NCI-H524 treated with DMSO at 0.1 percent for 48 hours (cell line): ENCODE measurements around the gene GALNTL6.

Experiments used
- DNase-seq: peaks from one replicate; lab custom pipeline; 2025; lab: John Stamatoyannopoulos, UW

The GALNTL6 gene

DNA sequence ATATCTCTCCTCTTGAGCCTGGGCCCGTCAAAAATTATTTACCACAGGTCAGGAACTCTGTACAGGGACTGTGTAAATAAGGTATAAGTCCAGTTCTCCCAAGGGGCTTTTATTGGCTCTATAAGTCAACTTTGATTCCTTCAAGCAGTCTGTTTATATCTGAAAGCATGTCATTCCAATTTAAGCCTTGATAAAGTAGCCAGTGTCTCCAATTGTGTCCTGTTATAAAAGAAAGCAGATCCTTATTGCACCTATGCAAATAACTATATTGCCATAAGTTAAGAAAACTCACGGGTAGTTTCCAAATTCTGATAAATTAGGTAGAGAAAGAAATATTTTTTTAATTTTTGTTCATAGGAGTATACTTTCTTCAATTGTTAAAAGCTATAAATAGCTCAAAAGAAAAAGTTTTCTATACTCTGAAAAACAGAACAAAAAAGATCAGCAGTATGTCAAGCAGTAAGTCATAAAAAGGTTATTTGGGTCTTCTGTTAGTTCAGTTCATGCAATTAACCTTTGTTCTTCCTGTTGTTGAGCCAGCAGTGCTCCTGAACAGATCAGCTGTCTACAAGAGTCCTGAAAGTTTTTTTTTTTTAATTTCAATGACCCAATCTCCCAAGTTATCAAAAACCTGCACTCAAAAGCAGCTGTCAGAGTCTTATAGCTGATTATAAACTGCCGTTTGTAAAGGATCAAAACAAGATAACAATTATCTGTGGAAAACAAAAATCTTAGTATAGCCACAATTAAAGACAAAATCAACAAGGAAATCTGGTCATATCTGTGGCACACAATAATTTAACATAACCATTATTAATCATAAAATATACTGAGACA, 1177.0 kb downstream of the GALNTL6 start:
- no peak for DNase-seq

DNA sequence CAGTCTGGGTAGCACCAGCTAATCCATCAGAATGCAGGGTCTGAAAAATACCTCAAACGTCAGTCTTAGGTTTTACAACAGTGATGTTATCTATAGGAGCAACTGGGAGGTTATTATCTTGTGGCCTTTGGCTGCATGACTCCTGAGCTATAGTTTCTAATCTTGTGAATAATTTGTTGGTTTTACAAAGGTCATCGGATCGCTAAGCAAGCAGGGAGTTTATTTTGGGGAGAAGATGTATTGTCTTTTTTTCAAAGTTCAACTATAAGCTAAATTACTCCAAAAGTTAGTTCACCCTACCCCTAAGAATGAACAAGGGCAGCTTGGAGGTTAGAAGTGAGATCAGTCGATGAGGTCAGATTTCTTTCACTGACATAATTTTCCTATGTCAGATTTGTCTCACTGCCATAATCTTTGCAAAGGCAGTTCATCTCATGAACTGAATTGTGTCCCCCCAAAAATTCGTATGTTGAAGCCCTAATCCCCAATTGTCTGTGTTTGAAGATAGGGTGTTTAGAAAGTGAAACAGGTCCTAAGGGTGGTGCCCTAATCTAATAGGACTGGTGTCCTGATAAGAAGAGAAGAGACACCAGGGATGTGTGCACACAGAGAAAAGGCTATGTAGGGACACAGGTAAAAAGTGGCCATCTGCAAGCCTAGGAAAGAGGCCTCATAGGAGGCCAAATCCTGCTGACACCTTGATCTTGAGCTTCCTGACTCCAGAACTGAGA, 1179.6 kb downstream of the GALNTL6 start:
- no peak for DNase-seq

GRCh38 chr4:172995161-172995560, 1182.0 kb downstream of the GALNTL6 start:
- DNase-seq = no peak

- no peak for DNase-seq
Measured at GRCh38 chr4:172995704-172996103, 1182.5 kb downstream of the GALNTL6 start.

GRCh38 chr4:172996571-172997216, 1183.5 kb downstream of the GALNTL6 start:
- DNase-seq = no peak

DNA sequence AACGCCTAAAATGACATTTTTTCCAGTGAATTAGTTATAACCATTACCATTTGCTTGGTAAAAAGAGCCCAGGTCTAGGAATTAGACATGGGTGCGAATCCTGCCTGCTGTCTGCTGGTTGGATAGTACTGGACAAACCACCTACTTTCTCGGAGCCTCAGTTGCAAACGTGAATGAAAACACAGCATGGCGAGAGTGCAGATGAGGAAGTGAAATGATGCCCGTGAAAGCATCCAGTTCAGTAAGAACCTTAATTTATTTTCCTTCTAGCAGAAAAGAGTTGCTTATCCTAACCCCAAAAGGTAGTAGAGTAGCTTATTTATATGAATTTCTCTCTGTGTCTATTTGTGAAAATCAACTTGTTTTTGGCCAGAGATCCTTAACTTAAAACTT, 1184.0 kb downstream of the GALNTL6 start:
- no peak for DNase-seq

DNA sequence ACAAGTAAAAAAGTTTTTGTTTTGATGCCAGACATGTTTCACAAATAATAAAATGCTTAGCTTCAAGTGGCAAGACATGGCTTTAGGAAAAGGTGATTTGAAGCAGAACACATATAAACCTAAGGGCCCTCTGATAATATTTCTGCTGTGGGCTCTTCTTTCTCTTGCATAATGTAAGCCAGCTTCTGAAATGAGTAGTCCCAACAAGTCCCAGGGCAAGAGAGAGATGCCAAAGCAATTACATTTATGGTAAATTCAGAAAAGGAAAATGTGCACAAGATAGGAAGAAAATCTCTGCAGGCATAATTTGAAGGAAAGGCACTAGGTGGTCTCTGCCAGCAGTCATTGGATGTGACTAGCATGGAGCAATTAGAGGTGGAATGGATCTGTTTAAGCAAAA, 1184.7 kb downstream of the GALNTL6 start:
- no peak for DNase-seq

- no peak for DNase-seq
Measured at GRCh38 chr4:172998527-172999469, 1185.6 kb downstream of the GALNTL6 start.

GRCh38 chr4:173001571-173001970, 1188.4 kb downstream of the GALNTL6 start:
- no peak for DNase-seq

DNA sequence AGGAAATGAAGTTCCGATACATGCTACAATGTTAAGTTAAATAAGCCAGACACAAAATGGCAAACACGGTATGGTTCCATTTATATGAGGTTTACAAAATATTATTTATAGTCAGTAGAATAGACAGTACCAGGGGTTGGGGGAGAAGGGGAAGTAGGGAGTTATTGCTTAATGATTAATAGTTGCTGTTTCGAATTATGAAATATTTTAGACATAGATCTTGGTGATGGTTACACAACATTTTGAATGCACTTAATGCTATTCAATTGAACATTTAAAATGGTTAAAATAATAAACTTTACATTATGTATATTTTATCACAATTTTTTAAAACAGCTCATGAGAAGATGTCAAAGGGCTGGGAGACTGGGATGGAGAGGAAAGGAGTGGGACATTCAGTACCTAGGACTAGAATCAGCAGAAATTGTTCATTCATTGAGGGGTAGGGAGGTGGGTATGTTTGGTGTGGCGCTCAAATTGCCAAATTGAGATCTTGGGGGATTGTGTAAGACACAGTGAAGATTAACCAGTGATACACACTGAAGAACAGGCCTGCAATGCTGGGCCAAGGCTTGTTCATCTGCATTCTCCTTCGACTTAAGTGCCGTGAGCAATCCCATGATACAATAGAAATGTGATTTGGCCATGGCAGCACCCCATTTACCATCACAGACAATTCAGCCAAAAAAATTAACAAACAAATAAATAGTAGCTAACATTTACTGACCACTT, 1189.8 kb downstream of the GALNTL6 start:
- no peak for DNase-seq

GRCh38 chr4:173005912-173006633, 1192.9 kb downstream of the GALNTL6 start:
- DNase-seq = no peak

GRCh38 chr4:173008436-173008835, 1195.2 kb downstream of the GALNTL6 start:
- no peak for DNase-seq

DNA sequence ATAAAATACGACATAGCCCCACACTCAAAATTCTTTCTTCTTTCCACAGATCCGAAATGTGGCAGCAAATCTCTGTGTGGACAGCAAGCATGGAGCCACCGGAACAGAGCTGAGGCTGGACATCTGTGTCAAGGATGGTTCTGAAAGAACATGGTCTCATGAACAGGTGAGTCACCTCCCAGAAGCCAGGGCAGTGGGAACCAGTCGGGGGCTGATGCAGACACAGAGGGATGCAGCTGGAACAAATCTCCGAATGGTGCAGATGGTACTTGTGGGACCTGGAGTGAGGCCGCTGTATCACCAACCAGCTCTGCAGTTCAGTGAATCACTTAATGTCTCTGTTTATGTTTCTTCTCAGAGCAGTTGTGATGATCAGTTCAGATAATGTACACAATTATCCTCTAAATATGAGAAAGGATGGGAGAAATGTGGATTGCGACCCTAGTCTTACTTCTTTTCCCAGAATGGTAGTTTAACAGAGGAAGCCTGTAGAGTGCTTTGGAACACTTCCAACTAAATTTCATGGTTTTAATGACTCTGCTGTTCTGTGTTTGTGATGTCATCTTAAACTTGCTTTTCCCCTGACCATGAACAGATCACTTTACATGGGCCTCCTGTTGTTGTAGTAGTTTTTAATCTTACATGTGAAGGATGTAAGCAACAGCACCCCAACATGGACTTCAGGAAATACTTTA, 1196.1 kb downstream of the GALNTL6 start:
- no peak for DNase-seq

DNA sequence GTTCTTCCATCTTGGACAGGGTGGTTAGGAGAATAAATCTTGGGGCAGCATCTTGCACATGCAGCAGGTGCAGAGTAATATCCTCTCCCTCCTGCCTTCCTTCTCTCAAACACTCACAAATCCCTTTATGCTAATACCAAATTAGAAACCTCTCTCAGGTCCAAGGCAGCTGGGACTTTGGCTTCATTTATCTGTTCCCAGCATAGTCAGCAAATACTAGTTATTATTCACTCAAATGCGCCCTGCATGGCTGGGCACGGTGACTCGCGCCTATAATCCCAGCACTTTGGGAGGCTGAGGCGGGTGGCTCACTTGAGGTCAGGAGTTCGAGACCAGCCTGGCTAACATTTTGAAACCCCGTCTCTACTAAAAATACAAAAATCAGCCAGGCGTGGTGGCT, 1199.4 kb downstream of the GALNTL6 start:
- no peak for DNase-seq

DNA sequence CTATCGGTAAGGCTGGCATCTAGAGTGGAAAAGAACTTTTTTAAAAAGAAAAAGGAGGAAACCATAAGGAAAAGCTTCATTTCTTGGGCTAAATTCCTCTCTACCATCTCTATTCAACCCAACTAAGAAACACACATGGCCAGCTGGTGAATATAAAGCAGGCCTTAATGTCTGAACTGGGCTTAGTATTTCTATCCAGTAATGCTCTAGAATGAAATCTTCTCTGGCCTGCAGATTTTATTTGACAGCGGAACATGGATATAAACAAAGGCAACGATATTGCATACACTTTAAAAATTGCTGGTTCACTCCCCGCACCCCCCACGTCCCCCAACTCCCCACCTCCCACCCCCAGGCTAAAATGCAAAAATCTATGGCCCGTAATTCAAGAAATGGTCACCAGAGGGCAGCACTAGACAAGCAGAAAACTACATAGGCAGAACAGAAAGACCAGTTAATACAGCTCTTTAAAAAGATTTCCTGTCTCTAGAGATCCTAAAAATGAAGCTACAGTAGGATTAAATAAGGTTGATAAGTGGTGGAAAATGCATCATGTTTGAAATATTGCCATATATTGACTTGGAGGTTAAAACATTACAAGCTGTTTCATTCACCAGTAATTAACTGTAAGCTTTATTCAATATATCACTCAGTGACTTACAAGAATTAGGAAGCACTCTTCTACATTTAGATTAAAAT, 1200.2 kb downstream of the GALNTL6 start:
- no peak for DNase-seq

GRCh38 chr4:173014113-173014558, 1200.9 kb downstream of the GALNTL6 start:
- no peak for DNase-seq

DNA sequence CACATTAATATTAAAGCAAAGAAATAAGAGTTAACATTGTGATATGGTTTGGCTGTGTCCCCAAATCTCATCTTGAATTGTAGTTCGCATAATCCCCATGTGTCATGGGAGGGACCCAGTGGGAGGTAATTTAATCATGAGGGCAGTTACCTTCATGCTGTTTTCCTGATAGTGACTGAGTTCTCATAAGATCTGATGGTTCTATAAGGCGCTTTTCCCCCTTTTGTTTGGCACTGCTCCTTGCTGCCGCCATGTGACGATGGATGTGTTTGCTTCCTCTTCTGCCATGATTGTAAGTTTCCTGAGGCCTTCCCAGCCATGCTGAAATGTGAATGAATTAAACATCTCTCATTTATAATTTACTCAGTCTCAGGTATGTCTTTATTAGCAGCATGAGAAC, 1201.6 kb downstream of the GALNTL6 start:
- DNase-seq = no peak

GRCh38 chr4:173017802-173018201, 1204.6 kb downstream of the GALNTL6 start:
- no peak for DNase-seq

DNA sequence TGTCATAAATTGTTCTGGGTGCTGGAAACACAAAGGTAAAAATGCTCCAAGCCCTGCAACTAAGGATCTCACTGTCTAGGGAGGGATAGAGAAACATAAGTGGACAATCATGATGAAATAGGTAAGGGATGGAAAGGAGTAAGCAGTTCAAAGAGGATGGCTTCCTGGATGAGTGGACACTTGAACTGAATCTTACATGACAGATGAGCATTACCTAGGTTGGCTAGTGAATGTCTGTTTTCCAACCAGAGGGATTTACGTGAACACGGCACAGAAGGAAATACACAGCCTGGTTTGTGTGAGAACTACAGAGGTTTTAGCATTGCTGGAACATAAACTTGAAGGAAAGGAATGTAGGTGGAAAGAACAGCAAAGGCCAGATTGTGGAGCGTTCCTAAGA, 1205.2 kb downstream of the GALNTL6 start:
- no peak for DNase-seq
